ENCODE data around the gene MTF2. TPM values are rescaled to one million over a fixed set of nuclear protein-coding genes. Genes with fewer than 3 reads are reported as not detected.
A peak's percentile ranks its signal among the peaks of the same experiment; 100 is the strongest.

MTF2 gene
- total and polyA plus RNA-seq, 9 of the 15 experiments (the other 6 are each of a cell fraction or from before 2014, with no cell fraction given), result 29.3 to 124 (median 57.7) TPM

- TF ChIP-seq ATF3 (IDR thresholded peaks at IDR 0.05) (peak; percentile 25), ATF3 (CRISPR knock-in tag; conservative IDR thresholded peaks at IDR 0.05) (no peak), MAFK (IDR thresholded peaks at IDR 0.05; ENCODE audit: low read length) (no peak), ZNF436 (CRISPR knock-in tag; IDR thresholded peaks at IDR 0.05) (no peak), GATAD2B (IDR thresholded peaks at IDR 0.05; ENCODE audit: borderline replicate concordance) (no peak)
These were observed 98.9 kb downstream of the MTF2 start (continued) for GRCh38 chr1:93177991-93178390.

GRCh38 chr1:93178418-93178817 lies 99.3 kb downstream of the MTF2 start:
- Histone ChIP-seq H4K20me1 (replicated peaks; ENCODE audit: control insufficient read depth, insufficient read depth, low read length) (peaks cover 4% of the 10 kb centered on the region), H3K4me3 (peak overlapping the region; percentile 70), H3K79me2 (ENCODE audit: control insufficient read depth, insufficient read depth, low read length) (peaks cover 93% of the 10 kb centered on the region), H2AFZ (ENCODE audit: low read depth, low read length) (peak overlapping the region; percentile 8; the same call in 1 of the 2 replicates), H3K27ac (ENCODE audit: extremely low read depth, low read depth, low read length) (peak overlapping the region; percentile 97; the same call in 2 of the 3 replicates), H3K9me3 (replicated peaks; ENCODE audit: control insufficient read depth, insufficient read depth, low read depth, low read length) (no peaks in the 10 kb centered on the region), H3K9ac (ENCODE audit: insufficient read depth in 1 of 2, low read depth in 2 of 2, low read length in 2 of 2) (peak overlapping the region in 1 of 2 experiments; percentile 91; a peak in 2 of 4 replicates), H3K36me3 (ENCODE audit: control insufficient read depth, insufficient read depth, low read length) (peaks cover 24% of the 10 kb centered on the region), H3K4me2 (ENCODE audit: insufficient read depth, low read length) (peak overlapping the region; percentile 92), H3K4me1 (replicated peaks in 1 of 2; ENCODE audit: control insufficient read depth in 2 of 2, insufficient read depth in 2 of 2, low read length in 2 of 2) (peaks cover 5 to 12% of the 10 kb centered on the region in 2 experiments; a peak in 2 of 5 replicates), H3K9me1 (ENCODE audit: control insufficient read depth, insufficient read depth, low read length) (no peaks in the 10 kb centered on the region), H3K27me3 (ENCODE audit: control insufficient read depth in 2 of 2, insufficient read depth in 2 of 2, low read length in 2 of 2) (no peaks in the 10 kb centered on the region)
- in situ Hi-C loops (cut with MboI) (no loop called here), intact Hi-C loops (cut with micrococcal nuclease) (loop anchor here (5.0 kb wide), 1 partner anchor 169 kb away; the partner anchor contains the start of gene DR1)
- FAIRE-seq (peak; percentile 48), ATAC-seq (no peak), DNase-seq (ENCODE audit: extremely low read depth in 1 of 4, low spot score in 3 of 4) (peak in 3 of 4 experiments; percentile 12 to 41 (median 21))
- WGBS (ENCODE audit: insufficient coverage, low coverage, missing lambda C conversion rate), result 1% methylated on average over 5 of the region's 5 CpGs
- ChIA-PET CTCF (ENCODE audit: low intra/inter-chr PET ratio) (no interaction called here), POLR2A (interaction anchor here (0.9 to 2.2 kb wide), 3 partner anchors 9 to 100 kb away, joined by 3 to 11 read pairs (median 5); partner anchors contain the start of gene MTF2)
- BruUV-seq (replicated peaks), result no TSS peak
- TF ChIP-seq SIN3A (IDR thresholded peaks at IDR 0.05; ENCODE audit: borderline replicate concordance in 2 of 2, control insufficient read depth in 1 of 2, low read depth in 2 of 2, low read length in 2 of 2) (0 out of 4 replicates have a peak, but pooled peaks of 1 of the 2 experiments have one; percentile 15), RB1 (IDR thresholded peaks at IDR 0.05; ENCODE audit: low read depth) (no peak), DPF2 (IDR thresholded peaks at IDR 0.05) (no peak), NCOR1 (IDR thresholded peaks at IDR 0.05) (peak; percentile 15; the same call in 1 of the 2 replicates), ZNF277 (CRISPR knock-in tag; IDR thresholded peaks at IDR 0.05; ENCODE audit: borderline replicate concordance) (no peak)

All from K562 (cell line).